Neural progenitor cell (in vitro differentiated cells): ENCODE data around the gene PARP8. TPM values are rescaled to one million over a fixed set of nuclear protein-coding genes. Genes with fewer than 3 reads are reported as not detected.

Experiments used
- DNase-seq: peaks from one replicate; pipeline ENCODE4 v3.0.0-alpha.2; 2016; ENCODE audit warnings: low spot score
- H2AFZ ChIP-seq: fragments of 200-600 bp; sonication (generic); replicated peaks from 2 replicates; pipeline ENCODE4 v1.6.1; 2016; ENCODE audit warnings: antibody characterized with exemption
- H3F3A ChIP-seq: fragments of 200-600 bp; sonication (generic); 2 replicates; pipeline ENCODE4 v1.6.1; 2016; ENCODE audit warnings: antibody characterized with exemption, low read depth
- H3K27ac ChIP-seq: fragments of 200-600 bp; sonication (generic); 2 replicates; pipeline ENCODE4 v1.5.1; 2016; ENCODE audit warnings: mild to moderate bottlenecking
- H3K27me3 ChIP-seq: fragments of 200-600 bp; sonication (generic); 2 replicates; pipeline ENCODE4 v1.6.1; 2016; ENCODE audit warnings: mild to moderate bottlenecking, moderate library complexity
- H3K36me3 ChIP-seq: fragments of 200-600 bp; sonication (generic); 2 replicates; pipeline ENCODE4 v1.5.1; 2016
- H3K4me1 ChIP-seq: fragments of 200-600 bp; sonication (generic); 2 replicates; pipeline ENCODE4 v1.6.1; 2016; ENCODE audit warnings: mixed run types
- H3K4me2 ChIP-seq: fragments of 200-600 bp; sonication (generic); 2 replicates; pipeline ENCODE4 v1.6.1; 2016
- H3K4me3 ChIP-seq: fragments of 200-600 bp; sonication (generic); 2 replicates; pipeline ENCODE4 v1.5.1; 2016
- H3K79me2 ChIP-seq: fragments of 200-600 bp; sonication (generic); 2 replicates; pipeline ENCODE4 v1.6.1; 2016; ENCODE audit warnings: low read depth
- H3K9ac ChIP-seq: fragments of 200-600 bp; sonication (generic); 2 replicates; pipeline ENCODE4 v1.6.1; 2016
- H3K9me3 ChIP-seq: fragments of 200-600 bp; sonication (generic); 2 replicates; pipeline ENCODE4 v1.5.1; 2016; ENCODE audit warnings: low read depth
- H4K20me1 ChIP-seq: fragments of 200-600 bp; sonication (generic); 2 replicates; pipeline ENCODE4 v1.6.1; 2016; ENCODE audit warnings: low read depth
- H3K27ac Mint-ChIP-seq: 3 replicates; pipeline ENCODE4 v1.8.0; 2021; ENCODE audit warnings: mixed read lengths
- H3K27me3 Mint-ChIP-seq: 2 replicates; pipeline ENCODE4 v1.8.0; 2022; ENCODE audit warnings: low read depth, mild to moderate bottlenecking, inconsistent platforms, moderate library complexity, mixed read lengths; ENCODE audit not compliant: insufficient read depth
- H3K36me3 Mint-ChIP-seq: 3 replicates; pipeline ENCODE4 v1.8.0; 2021; ENCODE audit warnings: mixed read lengths
- H3K4me1 Mint-ChIP-seq: 3 replicates; pipeline ENCODE4 v1.8.0; 2021; ENCODE audit warnings: mixed read lengths
- H3K4me3 Mint-ChIP-seq: 3 replicates; pipeline ENCODE4 v1.8.0; 2021; ENCODE audit warnings: mild to moderate bottlenecking, moderate library complexity, mixed read lengths
- H3K9me3 Mint-ChIP-seq: 3 replicates; pipeline ENCODE4 v1.8.0; 2020; ENCODE audit warnings: mixed read lengths
- CTCF ChIP-seq: fragments of 200-600 bp; sonication (generic); IDR thresholded peaks from 2 replicates; pipeline ENCODE4 v1.5.1; 2017; ENCODE audit warnings: antibody characterized with exemption, mild to moderate bottlenecking
- EZH2 ChIP-seq: fragments of 200-600 bp; sonication (generic); IDR thresholded peaks from 2 replicates; pipeline ENCODE4 v1.6.1; 2017; ENCODE audit warnings: antibody characterized with exemption, mild to moderate bottlenecking, moderate library complexity
- EZH2phosphoT487 ChIP-seq: fragments of 200-600 bp; sonication (generic); IDR thresholded peaks from 2 replicates; pipeline ENCODE4 v1.6.1; 2017; ENCODE audit warnings: antibody characterized with exemption
- total RNA-seq: library from RNA; depleted of rRNA; stranded (reverse); fragments of >200 nt; gene quantifications from 2 replicates; pipeline ENCODE4 v1.2.3, GENCODE V29; 2015; ENCODE audit warnings: low replicate concordance

The PARP8 gene
- total RNA-seq, 1 donor from 2014 or later, result 38.9 TPM

DNA sequence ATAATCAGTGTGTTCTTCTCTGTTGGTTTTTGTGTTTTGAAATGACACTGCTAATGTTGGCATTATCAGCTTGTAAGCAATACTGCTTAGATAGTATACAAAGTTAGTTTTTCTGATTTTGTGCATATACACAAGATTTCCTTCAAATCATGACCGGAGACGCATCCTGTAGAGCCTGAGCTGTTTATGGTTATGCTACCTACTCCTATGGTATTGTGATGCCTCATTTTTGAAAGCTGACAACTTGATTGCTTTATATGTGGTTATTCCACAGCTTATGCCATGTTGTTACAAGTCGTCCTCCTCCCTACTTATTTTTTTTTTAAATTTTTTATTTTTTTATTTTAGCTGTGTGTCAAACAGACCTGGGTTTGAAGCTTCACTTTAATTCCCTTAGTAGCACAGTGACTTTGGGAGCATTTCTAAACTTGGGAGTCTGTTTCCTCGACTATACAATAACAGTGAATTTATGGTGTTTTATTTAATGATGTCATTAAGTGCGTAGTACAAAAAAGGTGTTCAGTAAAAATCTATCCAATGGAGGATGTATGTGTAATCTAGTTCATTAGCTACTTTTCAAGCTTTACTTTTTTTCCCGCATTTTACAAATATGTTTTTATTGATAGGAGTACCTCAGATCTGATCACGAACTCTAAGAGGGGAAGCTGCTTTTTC lies 59.5 kb downstream of the PARP8 start:
- Histone ChIP-seq H3K27ac (no peak overlapping the region), H3K4me1 (peaks cover 22% of the 10 kb centered on the region), H3K27me3 (no peaks in the 10 kb centered on the region), H3K9me3 (no peaks in the 10 kb centered on the region), H3K79me2 (peaks cover 98% of the 10 kb centered on the region), H3K36me3 (no peaks in the 10 kb centered on the region), H3K4me2 (no peak overlapping the region), H2AFZ (no peak overlapping the region), H3F3A (no peaks in the 10 kb centered on the region), H4K20me1 (peaks cover 6% of the 10 kb centered on the region), H3K4me3 (no peak overlapping the region), H3K9ac (no peak overlapping the region)
- DNase-seq, result no peak
- Mint-ChIP-seq H3K4me1 (peaks cover 10% of the 10 kb centered on the region), H3K27me3 (no peaks in the 10 kb centered on the region), H3K36me3 (no peaks in the 10 kb centered on the region), H3K27ac (no peak overlapping the region), H3K9me3 (no peaks in the 10 kb centered on the region), H3K4me3 (no peak overlapping the region)
- TF ChIP-seq EZH2 (no peak), EZH2phosphoT487 (no peak), CTCF (no peak)

- Histone ChIP-seq H3K4me2 (no peak overlapping the region), H3K27me3 (no peaks in the 10 kb centered on the region), H3K4me3 (no peak overlapping the region), H3F3A (no peaks in the 10 kb centered on the region), H3K4me1 (peaks cover 24% of the 10 kb centered on the region), H3K9ac (no peak overlapping the region), H3K36me3 (no peaks in the 10 kb centered on the region), H3K79me2 (peaks cover 100% of the 10 kb centered on the region), H3K27ac (no peak overlapping the region), H3K9me3 (no peaks in the 10 kb centered on the region), H2AFZ (no peak overlapping the region), H4K20me1 (peaks cover 6% of the 10 kb centered on the region)
- Mint-ChIP-seq H3K36me3 (no peaks in the 10 kb centered on the region), H3K27ac (no peak overlapping the region), H3K4me3 (no peak overlapping the region), H3K27me3 (no peaks in the 10 kb centered on the region), H3K9me3 (no peaks in the 10 kb centered on the region), H3K4me1 (peaks cover 10% of the 10 kb centered on the region)
- no peak for TF ChIP-seq EZH2phosphoT487
- TF ChIP-seq CTCF, result no peak
- no peak for TF ChIP-seq EZH2
- no peak for DNase-seq
Observed at GRCh38 chr5:50726475-50727148, 60.2 kb downstream of the PARP8 start.

- H4K20me1 ChIP-seq, result peaks cover 6% of the 10 kb centered on the region
- H3K27me3 Mint-ChIP-seq, result no peaks in the 10 kb centered on the region
- no peak for DNase-seq
Observed at GRCh38 chr5:50727149-50727496, 60.7 kb downstream of the PARP8 start.

More at GRCh38 chr5:50727149-50727496, 60.7 kb downstream of the PARP8 start:
- TF ChIP-seq CTCF, result no peak
- TF ChIP-seq EZH2, result no peak
- no peak for TF ChIP-seq EZH2phosphoT487
- Mint-ChIP-seq H3K4me3 (no peak overlapping the region), H3K9me3 (peaks cover 3% of the 10 kb centered on the region), H3K27ac (no peak overlapping the region), H3K4me1 (peaks cover 10% of the 10 kb centered on the region), H3K36me3 (no peaks in the 10 kb centered on the region)
- H3K9me3 ChIP-seq, result no peaks in the 10 kb centered on the region
- H3K4me2 ChIP-seq, result no peak overlapping the region
- no peak overlapping the region for H3K9ac ChIP-seq
- no peak overlapping the region for H3K4me3 ChIP-seq
- H3K4me1 ChIP-seq, result peaks cover 24% of the 10 kb centered on the region
- peaks cover 100% of the 10 kb centered on the region for H3K79me2 ChIP-seq
- H3K27ac ChIP-seq, result no peak overlapping the region
- no peaks in the 10 kb centered on the region for H3K36me3 ChIP-seq
- no peaks in the 10 kb centered on the region for H3F3A ChIP-seq
- H3K27me3 ChIP-seq, result no peaks in the 10 kb centered on the region
- no peak overlapping the region for H2AFZ ChIP-seq
